Measurements from ENCODE around the gene ARPC4. TPM values are rescaled to one million over a fixed set of nuclear protein-coding genes. Genes with fewer than 3 reads are reported as not detected.

The ARPC4 gene
- total RNA-seq, 1 experiment from 2014 or later: 143 TPM

- TF ChIP-seq MXD4 (CRISPR knock-in tag; IDR thresholded peaks at IDR 0.05; ENCODE audit: borderline replicate concordance) (no peak), CDX4 (CRISPR knock-in tag; IDR thresholded peaks at IDR 0.05; ENCODE audit: borderline replicate concordance) (no peak), NR1H2 (CRISPR knock-in tag; IDR thresholded peaks at IDR 0.05) (no peak), ATF2 (CRISPR knock-in tag; IDR thresholded peaks at IDR 0.05; ENCODE audit: borderline replicate concordance, low read depth) (no peak), GABPB1 (CRISPR knock-in tag; IDR thresholded peaks at IDR 0.05) (no peak), ZNF416 (CRISPR knock-in tag; IDR thresholded peaks at IDR 0.05) (no peak), ZNF532 (CRISPR knock-in tag; IDR thresholded peaks at IDR 0.05; ENCODE audit: borderline replicate concordance) (no peak)
Measured at GRCh38 chr3:9784965-9785364, 7.9 kb upstream of the ARPC4 start (continued).

- ChIA-PET POLR2A (no interaction called here), CTCF (no interaction called here)
- ATAC-seq: no peak
- no peak for DNase-seq (ENCODE audit: low spot score)
- H3K27me3 Mint-ChIP-seq (ENCODE audit: low read depth): no peaks in the 10 kb centered on the region
- no peak overlapping the region for H3K27ac Mint-ChIP-seq
- H3K4me3 Mint-ChIP-seq: no peak overlapping the region
- H3K36me3 Mint-ChIP-seq: peaks cover 73% of the 10 kb centered on the region
- no peaks in the 10 kb centered on the region for H3K4me1 Mint-ChIP-seq
- no peaks in the 10 kb centered on the region for H3K9me3 Mint-ChIP-seq
- TF ChIP-seq, protein P1, sequence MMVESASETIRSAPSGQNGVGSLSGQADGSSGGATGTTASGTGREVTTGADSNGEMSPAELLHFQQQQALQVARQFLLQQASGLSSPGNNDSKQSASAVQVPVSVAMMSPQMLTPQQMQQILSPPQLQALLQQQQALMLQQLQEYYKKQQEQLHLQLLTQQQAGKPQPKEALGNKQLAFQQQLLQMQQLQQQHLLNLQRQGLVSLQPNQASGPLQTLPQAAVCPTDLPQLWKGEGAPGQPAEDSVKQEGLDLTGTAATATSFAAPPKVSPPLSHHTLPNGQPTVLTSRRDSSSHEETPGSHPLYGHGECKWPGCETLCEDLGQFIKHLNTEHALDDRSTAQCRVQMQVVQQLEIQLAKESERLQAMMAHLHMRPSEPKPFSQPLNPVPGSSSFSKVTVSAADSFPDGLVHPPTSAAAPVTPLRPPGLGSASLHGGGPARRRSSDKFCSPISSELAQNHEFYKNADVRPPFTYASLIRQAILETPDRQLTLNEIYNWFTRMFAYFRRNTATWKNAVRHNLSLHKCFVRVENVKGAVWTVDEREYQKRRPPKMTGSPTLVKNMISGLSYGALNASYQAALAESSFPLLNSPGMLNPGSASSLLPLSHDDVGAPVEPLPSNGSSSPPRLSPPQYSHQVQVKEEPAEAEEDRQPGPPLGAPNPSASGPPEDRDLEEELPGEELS (CRISPR knock-in tag; IDR thresholded peaks at IDR 0.05): no peak
- TF ChIP-seq TEAD4 (CRISPR knock-in tag; IDR thresholded peaks at IDR 0.05) (no peak), ELF4 (CRISPR knock-in tag; IDR thresholded peaks at IDR 0.05; ENCODE audit: low read depth) (no peak), GABPB1 (CRISPR knock-in tag; IDR thresholded peaks at IDR 0.05) (no peak), NFE2L1 (CRISPR knock-in tag; IDR thresholded peaks at IDR 0.05) (no peak), ZNF532 (CRISPR knock-in tag; IDR thresholded peaks at IDR 0.05; ENCODE audit: borderline replicate concordance) (no peak), JUN (CRISPR knock-in tag; IDR thresholded peaks at IDR 0.05) (no peak)
- TF ChIP-seq, protein P2, sequence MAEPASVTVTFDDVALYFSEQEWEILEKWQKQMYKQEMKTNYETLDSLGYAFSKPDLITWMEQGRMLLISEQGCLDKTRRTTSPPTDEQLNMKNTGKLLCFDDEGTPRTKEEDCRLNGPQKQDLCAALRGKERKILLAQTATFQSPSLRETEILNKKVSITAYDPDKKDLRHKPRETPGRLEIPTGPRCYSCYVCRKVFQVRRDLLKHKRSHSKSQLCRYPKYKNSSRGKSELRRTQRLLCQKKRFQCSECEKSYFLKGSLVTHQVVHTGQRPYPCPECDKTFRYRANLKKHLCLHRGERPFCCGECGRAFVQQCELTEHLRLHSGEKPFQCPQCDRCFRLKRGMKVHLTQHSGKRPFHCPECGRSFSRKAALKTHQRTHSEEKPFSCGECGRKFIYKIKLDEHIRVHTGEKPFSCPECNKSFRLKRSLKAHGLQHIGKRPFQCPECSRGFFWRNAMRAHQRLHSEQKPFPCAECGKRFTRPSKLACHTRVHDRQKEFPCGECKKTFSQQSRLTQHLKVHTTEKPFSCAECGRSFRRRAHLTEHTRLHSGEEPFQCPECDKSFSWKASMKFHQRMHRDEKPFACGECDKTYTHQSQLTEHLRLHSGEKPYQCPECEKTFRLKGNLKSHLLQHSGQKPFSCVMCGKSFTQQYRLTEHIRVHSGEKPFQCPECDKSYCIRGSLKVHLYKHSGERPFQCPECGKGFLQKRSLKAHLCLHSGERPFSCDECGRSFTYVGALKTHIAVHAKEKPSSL (CRISPR knock-in tag; conservative IDR thresholded peaks at IDR 0.05): no peak
- TF ChIP-seq, protein P3, sequence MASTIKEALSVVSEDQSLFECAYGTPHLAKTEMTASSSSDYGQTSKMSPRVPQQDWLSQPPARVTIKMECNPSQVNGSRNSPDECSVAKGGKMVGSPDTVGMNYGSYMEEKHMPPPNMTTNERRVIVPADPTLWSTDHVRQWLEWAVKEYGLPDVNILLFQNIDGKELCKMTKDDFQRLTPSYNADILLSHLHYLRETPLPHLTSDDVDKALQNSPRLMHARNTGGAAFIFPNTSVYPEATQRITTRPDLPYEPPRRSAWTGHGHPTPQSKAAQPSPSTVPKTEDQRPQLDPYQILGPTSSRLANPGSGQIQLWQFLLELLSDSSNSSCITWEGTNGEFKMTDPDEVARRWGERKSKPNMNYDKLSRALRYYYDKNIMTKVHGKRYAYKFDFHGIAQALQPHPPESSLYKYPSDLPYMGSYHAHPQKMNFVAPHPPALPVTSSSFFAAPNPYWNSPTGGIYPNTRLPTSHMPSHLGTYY (CRISPR knock-in tag; IDR thresholded peaks at IDR 0.05): no peak
- TF ChIP-seq, protein P4, sequence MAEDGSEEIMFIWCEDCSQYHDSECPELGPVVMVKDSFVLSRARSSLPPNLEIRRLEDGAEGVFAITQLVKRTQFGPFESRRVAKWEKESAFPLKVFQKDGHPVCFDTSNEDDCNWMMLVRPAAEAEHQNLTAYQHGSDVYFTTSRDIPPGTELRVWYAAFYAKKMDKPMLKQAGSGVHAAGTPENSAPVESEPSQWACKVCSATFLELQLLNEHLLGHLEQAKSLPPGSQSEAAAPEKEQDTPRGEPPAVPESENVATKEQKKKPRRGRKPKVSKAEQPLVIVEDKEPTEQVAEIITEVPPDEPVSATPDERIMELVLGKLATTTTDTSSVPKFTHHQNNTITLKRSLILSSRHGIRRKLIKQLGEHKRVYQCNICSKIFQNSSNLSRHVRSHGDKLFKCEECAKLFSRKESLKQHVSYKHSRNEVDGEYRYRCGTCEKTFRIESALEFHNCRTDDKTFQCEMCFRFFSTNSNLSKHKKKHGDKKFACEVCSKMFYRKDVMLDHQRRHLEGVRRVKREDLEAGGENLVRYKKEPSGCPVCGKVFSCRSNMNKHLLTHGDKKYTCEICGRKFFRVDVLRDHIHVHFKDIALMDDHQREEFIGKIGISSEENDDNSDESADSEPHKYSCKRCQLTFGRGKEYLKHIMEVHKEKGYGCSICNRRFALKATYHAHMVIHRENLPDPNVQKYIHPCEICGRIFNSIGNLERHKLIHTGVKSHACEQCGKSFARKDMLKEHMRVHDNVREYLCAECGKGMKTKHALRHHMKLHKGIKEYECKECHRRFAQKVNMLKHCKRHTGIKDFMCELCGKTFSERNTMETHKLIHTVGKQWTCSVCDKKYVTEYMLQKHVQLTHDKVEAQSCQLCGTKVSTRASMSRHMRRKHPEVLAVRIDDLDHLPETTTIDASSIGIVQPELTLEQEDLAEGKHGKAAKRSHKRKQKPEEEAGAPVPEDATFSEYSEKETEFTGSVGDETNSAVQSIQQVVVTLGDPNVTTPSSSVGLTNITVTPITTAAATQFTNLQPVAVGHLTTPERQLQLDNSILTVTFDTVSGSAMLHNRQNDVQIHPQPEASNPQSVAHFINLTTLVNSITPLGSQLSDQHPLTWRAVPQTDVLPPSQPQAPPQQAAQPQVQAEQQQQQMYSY (CRISPR knock-in tag; IDR thresholded peaks at IDR 0.05): no peak
Measured at GRCh38 chr3:9785602-9786001, 7.3 kb upstream of the ARPC4 start.

Data from WTC11 (cell line).